OCI-LY7 (cell line): ENCODE measurements around the gene ZNF148. TPM values are rescaled to one million over a fixed set of nuclear protein-coding genes. Genes with fewer than 3 reads are reported as not detected.

ENCODE experiments used
- BruUV-seq: library from RNA; stranded (reverse); fragments of 400-500 nt; replicated peaks from 2 replicates; lab custom pipeline; 2021; lab: Mats Ljungman, UMichigan
- CTCF ChIA-PET: fragments of 300-600 bp; sonication (Branson Sonifier 250); formaldehyde crosslinking; loops from one replicate; lab custom pipeline; 2022; ENCODE audit warnings: antibody characterized with exemption; ENCODE audit not compliant: unreplicated experiment; lab: Charles Lee
- POLR2A ChIA-PET: fragments of 300-600 bp; sonication (Branson Sonifier 250); formaldehyde crosslinking; loops from one replicate; lab custom pipeline; 2022; ENCODE audit warnings: antibody characterized with exemption; lab: Charles Lee
- DNase-seq: peaks from one replicate; pipeline ENCODE4 v3.0.0-alpha.2; 2015; ENCODE audit warnings: low spot score
- H2AFZ ChIP-seq: fragments of 200-600 bp; sonication (generic), shearing (Covaris generic); 2 replicates; pipeline ENCODE4 v1.6.1; 2014; ENCODE audit warnings: mild to moderate bottlenecking, antibody characterized with exemption, low read length, moderate library complexity
- H3K27ac ChIP-seq: fragments of 200-600 bp; sonication (generic); 2 replicates; pipeline ENCODE4 v1.5.1; 2014; ENCODE audit warnings: mixed run types, low read depth, mild to moderate bottlenecking, moderate library complexity, low read length, inconsistent platforms; ENCODE audit not compliant: poor library complexity, severe bottlenecking
- H3K36me3 ChIP-seq: fragments of 200-600 bp; sonication (generic); 2 replicates; pipeline ENCODE4 v1.6.1; 2014; ENCODE audit warnings: mild to moderate bottlenecking, antibody characterized with exemption, low read length, moderate library complexity, mixed read lengths; ENCODE audit not compliant: insufficient read depth
- H3K4me1 ChIP-seq: fragments of 200-600 bp; sonication (generic); 2 replicates; pipeline ENCODE4 v1.5.1; 2014; ENCODE audit warnings: mild to moderate bottlenecking, low read length; ENCODE audit not compliant: insufficient read depth, poor library complexity, severe bottlenecking
- H3K4me2 ChIP-seq: fragments of 200-600 bp; sonication (generic); 2 replicates; pipeline ENCODE4 v1.6.1; 2014; ENCODE audit warnings: mild to moderate bottlenecking, low read length
- H3K4me3 ChIP-seq: fragments of 200-600 bp; sonication (generic); 2 replicates; pipeline ENCODE4 v1.5.1; 2014; ENCODE audit warnings: mild to moderate bottlenecking, low read depth, low read length; ENCODE audit not compliant: poor library complexity, severe bottlenecking
- H3K79me2 ChIP-seq: fragments of 200-600 bp; sonication (generic); 2 replicates; pipeline ENCODE4 v1.6.1; 2016; ENCODE audit warnings: low read depth, mild to moderate bottlenecking, low read length, moderate library complexity, mixed read lengths; ENCODE audit not compliant: insufficient read depth
- H3K9me2 ChIP-seq: fragments of 200-600 bp; sonication (generic); 2 replicates; pipeline ENCODE4 v1.6.1; 2016; ENCODE audit warnings: mild to moderate bottlenecking, low read length, mixed read lengths; ENCODE audit not compliant: insufficient read depth
- H3K9me3 ChIP-seq: fragments of 200-600 bp; sonication (generic); 2 replicates; pipeline ENCODE4 v1.6.1; 2014; ENCODE audit warnings: mild to moderate bottlenecking, mixed run types, low read length, mixed read lengths
- H4K20me1 ChIP-seq: fragments of 200-600 bp; sonication (generic); 2 replicates; pipeline ENCODE4 v1.6.1; 2014; ENCODE audit warnings: mild to moderate bottlenecking, antibody characterized with exemption, low read length, moderate library complexity, mixed read lengths; ENCODE audit not compliant: insufficient read depth
- EZH2phosphoT487 ChIP-seq: fragments of 200-600 bp; sonication (generic); IDR thresholded peaks from 2 replicates; pipeline ENCODE4 v1.6.1; 2018; ENCODE audit warnings: low read depth, borderline replicate concordance, mild to moderate bottlenecking, mixed run types, antibody characterized with exemption, low read length, moderate library complexity, mixed read lengths
- intact Hi-C: fragments of 100-400 bp; cut with micrococcal nuclease; formaldehyde crosslinking; loops from one replicate; pipeline ENCODE4 v1.10.0; 2022; ENCODE audit not compliant: unreplicated experiment
- total RNA-seq, 2 experiments: library from RNA; depleted of rRNA in 1 of 2; stranded (reverse); fragments of >200 nt in 1 of 2; shearing (Covaris generic) in 1 of 2; gene quantifications; 2 replicates each; pipeline ENCODE4 v1.2.3, GENCODE V29; 2014 to 2022
- TF ChIP-seq, protein P1 (sequence below): fragments of 200-600 bp; sonication (generic); conservative IDR thresholded peaks from 2 replicates; pipeline ENCODE4 v1.5.1; 2014; ENCODE audit warnings: mild to moderate bottlenecking, antibody characterized with exemption, low read length, moderate library complexity, mixed read lengths

Gene ZNF148
- total RNA-seq, 2 experiments from 2014 or later = 19.8 to 35.4 TPM

DNA sequence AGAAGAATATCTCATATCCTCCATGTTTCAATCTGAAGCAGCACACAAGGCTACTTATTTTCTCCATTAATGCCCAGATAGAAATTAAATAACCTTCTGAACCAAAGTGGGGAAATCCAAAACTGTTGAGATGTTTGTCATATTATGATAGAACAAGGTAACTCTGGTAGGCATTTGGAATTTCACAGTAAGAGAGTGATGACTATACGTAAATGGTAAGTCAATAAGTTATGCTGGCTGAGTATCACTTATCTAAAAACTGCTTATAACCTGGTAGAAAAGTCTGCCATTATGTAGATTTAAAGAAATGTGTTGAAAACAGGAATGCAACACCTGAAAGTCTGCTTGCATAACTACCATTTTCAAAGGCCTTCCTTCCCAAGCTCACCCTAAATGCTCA, 145.4 kb downstream of the ZNF148 start:
- Histone ChIP-seq H2AFZ (no peak overlapping the region), H3K4me2 (no peak overlapping the region), H3K4me1 (no peaks in the 10 kb centered on the region), H3K9me2 (no peaks in the 10 kb centered on the region), H3K9me3 (no peaks in the 10 kb centered on the region), H3K36me3 (peaks cover 24% of the 10 kb centered on the region), H3K4me3 (no peak overlapping the region), H3K27ac (no peak overlapping the region), H3K79me2 (no peaks in the 10 kb centered on the region), H4K20me1 (no peaks in the 10 kb centered on the region)
- intact Hi-C loops = no loop called here
- CTCF ChIA-PET = no interaction called here
- TF ChIP-seq EZH2phosphoT487 = no peak
- TF ChIP-seq, protein P1, sequence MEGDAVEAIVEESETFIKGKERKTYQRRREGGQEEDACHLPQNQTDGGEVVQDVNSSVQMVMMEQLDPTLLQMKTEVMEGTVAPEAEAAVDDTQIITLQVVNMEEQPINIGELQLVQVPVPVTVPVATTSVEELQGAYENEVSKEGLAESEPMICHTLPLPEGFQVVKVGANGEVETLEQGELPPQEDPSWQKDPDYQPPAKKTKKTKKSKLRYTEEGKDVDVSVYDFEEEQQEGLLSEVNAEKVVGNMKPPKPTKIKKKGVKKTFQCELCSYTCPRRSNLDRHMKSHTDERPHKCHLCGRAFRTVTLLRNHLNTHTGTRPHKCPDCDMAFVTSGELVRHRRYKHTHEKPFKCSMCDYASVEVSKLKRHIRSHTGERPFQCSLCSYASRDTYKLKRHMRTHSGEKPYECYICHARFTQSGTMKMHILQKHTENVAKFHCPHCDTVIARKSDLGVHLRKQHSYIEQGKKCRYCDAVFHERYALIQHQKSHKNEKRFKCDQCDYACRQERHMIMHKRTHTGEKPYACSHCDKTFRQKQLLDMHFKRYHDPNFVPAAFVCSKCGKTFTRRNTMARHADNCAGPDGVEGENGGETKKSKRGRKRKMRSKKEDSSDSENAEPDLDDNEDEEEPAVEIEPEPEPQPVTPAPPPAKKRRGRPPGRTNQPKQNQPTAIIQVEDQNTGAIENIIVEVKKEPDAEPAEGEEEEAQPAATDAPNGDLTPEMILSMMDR = no peak
- POLR2A ChIA-PET = no interaction called here
- DNase-seq = no peak
- no TSS peak for BruUV-seq

DNA sequence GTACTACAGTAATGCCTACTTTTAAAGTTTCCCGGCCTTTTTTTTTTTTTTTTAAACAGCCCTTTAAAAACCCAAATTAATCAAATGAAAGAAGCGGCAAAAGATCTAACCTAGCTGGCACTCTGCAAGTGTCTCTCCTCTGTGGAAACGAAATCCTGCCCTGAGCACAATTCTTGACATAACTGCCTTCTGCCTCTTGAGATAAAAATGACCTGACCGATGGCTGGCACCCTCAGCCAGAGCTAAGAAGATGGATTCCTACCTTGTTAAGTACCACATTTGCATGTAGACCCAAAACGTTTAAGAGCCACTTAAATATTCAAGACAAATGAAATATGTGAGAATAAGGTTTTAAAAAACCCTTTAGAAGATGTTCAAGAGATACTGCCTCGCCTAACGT, 146.0 kb downstream of the ZNF148 start:
- no peaks in the 10 kb centered on the region for H3K4me1 ChIP-seq
- H3K9me2 ChIP-seq = no peaks in the 10 kb centered on the region
- ChIA-PET CTCF (no interaction called here), POLR2A (interaction anchor here (0.7 kb wide), 1 partner anchor 92 kb away, joined by 4 read pairs; no protein-coding TSS in a partner anchor)
- H3K4me2 ChIP-seq = no peak overlapping the region
- no peak overlapping the region for H3K4me3 ChIP-seq
- peaks cover 21% of the 10 kb centered on the region for H3K36me3 ChIP-seq
- no peak overlapping the region for H3K27ac ChIP-seq
- no peaks in the 10 kb centered on the region for H3K9me3 ChIP-seq
- TF ChIP-seq EZH2phosphoT487 = no peak
- TF ChIP-seq, protein P1 = no peak
- intact Hi-C loops = no loop called here
- no TSS peak for BruUV-seq
- H4K20me1 ChIP-seq = no peaks in the 10 kb centered on the region
- no peaks in the 10 kb centered on the region for H3K79me2 ChIP-seq
- DNase-seq = no peak
- H2AFZ ChIP-seq = no peak overlapping the region

DNA sequence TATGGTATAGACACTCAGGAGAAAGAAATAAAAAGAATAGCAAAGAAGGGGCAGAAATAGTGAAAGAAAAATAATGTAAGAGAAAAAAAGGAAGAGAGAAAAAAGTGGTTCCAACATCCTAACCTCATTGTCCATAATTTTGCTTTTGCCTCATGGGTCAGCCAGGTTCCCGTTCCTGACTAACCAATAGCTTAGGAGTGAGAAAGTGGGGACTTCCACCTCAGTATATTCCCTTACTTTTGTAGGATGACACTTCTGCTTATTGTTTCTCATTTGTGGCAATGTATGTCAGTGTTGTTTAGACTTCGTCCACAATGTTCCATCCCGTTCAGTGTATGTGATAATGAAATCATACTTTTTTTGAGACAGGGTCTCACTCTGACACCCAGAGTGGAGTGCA, 153.3 kb downstream of the ZNF148 start:
- intact Hi-C loops = no loop called here
- Histone ChIP-seq H3K4me2 (no peak overlapping the region), H3K27ac (no peak overlapping the region), H3K4me1 (no peaks in the 10 kb centered on the region), H3K36me3 (no peaks in the 10 kb centered on the region), H2AFZ (no peak overlapping the region), H4K20me1 (no peaks in the 10 kb centered on the region), H3K9me3 (no peaks in the 10 kb centered on the region), H3K79me2 (no peaks in the 10 kb centered on the region), H3K9me2 (no peaks in the 10 kb centered on the region), H3K4me3 (no peak overlapping the region)
- TF ChIP-seq, protein P1 = no peak
- no peak for TF ChIP-seq EZH2phosphoT487
- BruUV-seq = no TSS peak
- ChIA-PET POLR2A (interaction anchor here (0.7 kb wide), 1 partner anchor 31 kb away, joined by 3 read pairs; no protein-coding TSS in a partner anchor), CTCF (no interaction called here)
- DNase-seq = no peak
